HEK293T (cell line): Measurements from ENCODE around the gene SEC14L1.
"Not testable (repeated sequence)": the region's sequence is repeated elsewhere in the genome, so short reads cannot be mapped to it uniquely, and the experiment has no call there.

Experiments used
- CTCF ChIA-PET: fragments of 350-600 bp; formaldehyde crosslinking; extraction: SDS; loops from one replicate; lab custom pipeline; 2021; ENCODE audit warnings: antibody characterized with exemption, inconsistent platforms; lab: Yijun Ruan, JAX
- POLR2A ChIA-PET: fragments of 350-600 bp; formaldehyde crosslinking; extraction: SDS; loops from one replicate; lab custom pipeline; 2020; ENCODE audit warnings: antibody characterized with exemption, inconsistent platforms; lab: Yijun Ruan, JAX
- DNase-seq: peaks from one replicate; pipeline ENCODE4 v3.0.0; 2012; ENCODE audit warnings: mixed read lengths; ENCODE audit errors: extremely low spot score
- ARNT ChIP-seq: fragments of 450-650 bp; IDR thresholded peaks from 2 replicates; pipeline ENCODE4 v1.6.1; 2017; ENCODE audit warnings: mild to moderate bottlenecking
- BHLHE40 ChIP-seq: fragments of 450-650 bp; IDR thresholded peaks from 2 replicates; pipeline ENCODE4 v1.6.1; 2016; ENCODE audit warnings: mild to moderate bottlenecking, moderate library complexity, borderline replicate concordance
- CTBP1 ChIP-seq: fragments of 450-650 bp; IDR thresholded peaks from 2 replicates; pipeline ENCODE4 v1.6.1; 2016; ENCODE audit warnings: borderline replicate concordance
- ELF4 ChIP-seq: fragments of 450-650 bp; IDR thresholded peaks from 2 replicates; pipeline ENCODE4 v1.6.1; 2017; ENCODE audit warnings: antibody characterized with exemption
- FOXA1 ChIP-seq: fragments of 450-650 bp; IDR thresholded peaks from 2 replicates; pipeline ENCODE4 v1.6.1; 2016; ENCODE audit warnings: mild to moderate bottlenecking
- FOXK2 ChIP-seq: fragments of 450-650 bp; IDR thresholded peaks from 2 replicates; pipeline ENCODE4 v1.6.1; 2016; ENCODE audit warnings: mild to moderate bottlenecking
- FOXM1 ChIP-seq: fragments of 450-650 bp; IDR thresholded peaks from 2 replicates; pipeline ENCODE4 v1.6.1; 2017; ENCODE audit warnings: mild to moderate bottlenecking, borderline replicate concordance
- HDGF ChIP-seq: fragments of 450-650 bp; IDR thresholded peaks from 2 replicates; pipeline ENCODE4 v1.6.1; 2017; ENCODE audit warnings: antibody characterized with exemption, borderline replicate concordance
- L3MBTL2 ChIP-seq: fragments of 450-650 bp; conservative IDR thresholded peaks from 2 replicates; pipeline ENCODE4 v1.6.1; 2016; ENCODE audit warnings: mild to moderate bottlenecking
- LEF1 ChIP-seq: fragments of 450-650 bp; IDR thresholded peaks from 2 replicates; pipeline ENCODE4 v1.6.1; 2017; ENCODE audit warnings: mild to moderate bottlenecking, borderline replicate concordance
- NFRKB ChIP-seq: fragments of 450-650 bp; IDR thresholded peaks from 2 replicates; pipeline ENCODE4 v1.6.1; 2016; ENCODE audit warnings: mild to moderate bottlenecking, moderate library complexity
- SP1 ChIP-seq: fragments of 450-650 bp; IDR thresholded peaks from 2 replicates; pipeline ENCODE4 v1.6.1; 2017
- SUZ12 ChIP-seq: fragments of 450-650 bp; IDR thresholded peaks from 2 replicates; pipeline ENCODE4 v1.6.1; 2016; ENCODE audit warnings: mild to moderate bottlenecking
- TARDBP ChIP-seq: fragments of 450-650 bp; IDR thresholded peaks from 2 replicates; pipeline ENCODE4 v1.6.1; 2016
- ZNF384 ChIP-seq: fragments of 450-650 bp; IDR thresholded peaks from 2 replicates; pipeline ENCODE4 v1.6.1; 2016
- TF ChIP-seq, protein P1 (sequence below): fragments of 450-650 bp; IDR thresholded peaks from 2 replicates; pipeline ENCODE4 v1.6.1; 2016

The SEC14L1 gene

DNA sequence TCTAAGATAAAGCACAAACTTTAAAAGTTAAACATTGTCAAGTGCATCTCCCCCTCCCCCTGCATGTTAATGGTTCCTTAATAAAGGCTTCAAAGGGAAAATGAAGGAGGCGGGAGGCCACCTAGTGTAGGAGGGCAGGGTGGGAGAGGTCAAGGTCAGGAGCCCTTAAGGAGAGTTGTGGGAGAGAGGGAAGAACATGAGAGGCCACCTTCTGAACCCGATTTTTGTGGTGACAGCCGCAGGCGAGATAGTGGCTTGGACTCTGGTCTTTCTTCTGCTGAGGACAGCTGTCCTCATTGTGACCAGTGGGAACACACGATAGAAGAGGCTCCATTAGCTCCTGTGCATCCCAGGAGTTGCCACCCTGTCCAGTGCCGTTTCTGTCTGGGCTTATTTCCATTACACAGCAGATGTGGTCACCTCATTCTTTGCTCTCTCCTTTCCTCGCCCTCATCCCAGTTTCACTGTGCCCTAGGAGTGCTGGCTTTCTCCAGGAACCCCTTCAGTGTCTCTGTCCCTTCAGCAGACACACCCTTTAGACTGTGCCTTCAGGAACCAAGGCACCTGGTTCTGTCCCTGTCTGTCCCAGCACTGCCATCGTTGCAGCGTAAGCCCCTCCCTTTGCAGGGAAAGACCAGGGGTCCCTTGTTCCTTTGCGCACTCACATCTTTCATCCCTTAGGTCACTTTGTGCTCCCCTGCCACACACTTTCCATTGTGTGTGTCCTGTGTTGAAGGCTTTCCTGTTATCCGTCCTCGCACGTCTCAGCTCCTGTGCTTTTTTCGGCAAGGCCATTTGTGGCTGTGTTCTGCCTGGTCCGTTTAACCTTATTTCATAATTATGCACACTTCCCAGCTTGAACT lies 7.5 kb downstream of the SEC14L1 start:
- TF ChIP-seq TARDBP = no peak
- TF ChIP-seq BHLHE40 = no peak
- no peak for TF ChIP-seq L3MBTL2
- no peak for TF ChIP-seq CTBP1
- TF ChIP-seq SP1 = no peak
- TF ChIP-seq ARNT = no peak
- no peak for TF ChIP-seq LEF1
- TF ChIP-seq SUZ12 = no peak
- no peak for TF ChIP-seq HDGF
- TF ChIP-seq, protein P1, sequence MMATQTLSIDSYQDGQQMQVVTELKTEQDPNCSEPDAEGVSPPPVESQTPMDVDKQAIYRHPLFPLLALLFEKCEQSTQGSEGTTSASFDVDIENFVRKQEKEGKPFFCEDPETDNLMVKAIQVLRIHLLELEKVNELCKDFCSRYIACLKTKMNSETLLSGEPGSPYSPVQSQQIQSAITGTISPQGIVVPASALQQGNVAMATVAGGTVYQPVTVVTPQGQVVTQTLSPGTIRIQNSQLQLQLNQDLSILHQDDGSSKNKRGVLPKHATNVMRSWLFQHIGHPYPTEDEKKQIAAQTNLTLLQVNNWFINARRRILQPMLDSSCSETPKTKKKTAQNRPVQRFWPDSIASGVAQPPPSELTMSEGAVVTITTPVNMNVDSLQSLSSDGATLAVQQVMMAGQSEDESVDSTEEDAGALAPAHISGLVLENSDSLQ = no peak
- TF ChIP-seq FOXM1 = no peak
- no peak for TF ChIP-seq NFRKB
- no peak for TF ChIP-seq FOXK2
- TF ChIP-seq FOXA1 = no peak
- TF ChIP-seq ZNF384 = no peak
- no peak for TF ChIP-seq ELF4
- DNase-seq = no peak
- CTCF ChIA-PET = no interaction called here
- POLR2A ChIA-PET = interaction anchor here (1.0 kb wide), 1 partner anchor 8 kb away, joined by 4 read pairs; the partner anchor contains the start of gene SEC14L1

DNA sequence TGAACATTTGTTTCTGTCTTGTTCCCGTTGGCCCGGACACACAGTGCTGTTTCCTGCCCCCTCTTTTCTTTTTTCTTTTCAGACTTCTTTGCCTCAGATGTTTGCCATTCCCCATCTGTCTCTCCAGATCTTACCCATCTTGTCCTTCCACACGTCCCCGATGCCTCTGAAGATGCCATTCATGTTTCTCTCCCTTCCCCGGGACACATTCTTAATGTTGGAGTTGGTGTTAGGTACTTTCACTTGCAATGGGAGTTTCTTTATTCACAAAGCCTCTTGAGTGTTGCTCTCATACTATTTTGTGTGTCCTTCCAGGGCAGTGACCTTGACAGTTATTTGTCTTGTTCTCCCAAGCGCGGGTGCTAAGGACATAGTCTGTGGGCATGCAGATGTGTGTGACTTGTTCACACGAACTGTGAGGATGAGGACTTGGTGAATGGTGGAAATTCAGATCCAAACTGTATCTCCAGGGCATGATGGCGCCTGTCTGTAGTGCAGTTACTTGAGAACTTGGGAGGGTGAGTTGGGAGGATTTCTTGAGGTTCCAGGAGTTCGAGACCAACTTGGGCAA lies 8.3 kb downstream of the SEC14L1 start:
- POLR2A ChIA-PET = interaction anchor here (1.0 kb wide), 1 partner anchor 8 kb away, joined by 4 read pairs; the partner anchor contains the start of gene SEC14L1
- TF ChIP-seq ARNT (no peak), HDGF (no peak), FOXA1 (no peak), TARDBP (no peak), FOXM1 (no peak), FOXK2 (no peak), SP1 (no peak), L3MBTL2 (no peak)
- TF ChIP-seq, protein P1 = no peak
- CTCF ChIA-PET = no interaction called here
- DNase-seq = no peak

DNA sequence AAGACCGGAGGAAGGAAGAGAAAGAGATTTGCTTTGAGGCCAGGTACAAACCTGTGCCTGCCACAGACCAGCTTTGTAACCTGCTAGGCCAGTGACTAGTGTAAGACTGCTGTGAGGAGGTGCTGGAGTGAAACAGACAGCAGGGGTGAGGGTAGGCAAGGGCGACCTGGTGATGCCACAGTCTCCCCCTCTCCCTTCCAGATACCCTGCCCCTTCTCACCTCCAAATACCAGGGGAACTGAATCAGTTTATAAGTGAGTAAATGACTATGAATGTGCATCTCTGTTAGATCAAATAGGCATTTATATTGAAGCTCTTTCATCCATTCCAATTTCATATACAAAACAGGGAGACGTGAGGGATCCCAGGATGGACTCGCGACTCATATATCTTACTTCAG lies 9.4 kb downstream of the SEC14L1 start:
- no peak for TF ChIP-seq FOXA1
- TF ChIP-seq, protein P1 = no peak
- TF ChIP-seq HDGF = no peak
- TF ChIP-seq ELF4 = no peak
- no peak for TF ChIP-seq L3MBTL2
- no peak for TF ChIP-seq FOXK2
- no peak for TF ChIP-seq ARNT
- no peak for TF ChIP-seq FOXM1
- TF ChIP-seq CTBP1 = no peak
- no peak for TF ChIP-seq NFRKB
- no peak for TF ChIP-seq BHLHE40
- TF ChIP-seq SUZ12 = no peak
- no peak for TF ChIP-seq TARDBP
- no peak for TF ChIP-seq ZNF384
- TF ChIP-seq SP1 = no peak
- no peak for TF ChIP-seq LEF1
- no peak for DNase-seq
- ChIA-PET CTCF (no interaction called here), POLR2A (interaction anchor here (2.5 kb wide), 1 partner anchor 10 kb away, joined by 9 read pairs; the partner anchor contains the start of gene SEC14L1)

DNA sequence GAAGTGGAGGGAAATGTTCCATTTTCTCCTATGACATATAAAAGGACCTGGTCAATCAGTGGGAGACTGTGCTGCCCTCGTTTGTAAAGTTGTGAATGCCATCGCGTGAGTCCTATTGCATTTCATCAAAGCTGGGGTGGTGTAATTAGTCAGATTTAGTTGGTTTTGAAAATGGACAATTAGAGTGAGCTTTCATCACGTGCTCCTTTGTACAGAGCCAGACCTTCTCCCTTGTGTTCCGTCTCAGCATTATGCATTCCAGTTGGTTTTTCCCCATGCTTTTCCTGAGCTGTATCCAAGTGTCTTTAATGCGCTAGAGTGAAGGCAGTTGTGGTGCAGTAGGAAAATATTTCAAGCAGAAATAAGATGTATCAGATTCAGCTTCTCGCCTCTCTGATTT lies 10.4 kb downstream of the SEC14L1 start:
- CTCF ChIA-PET = no interaction called here
- DNase-seq = no peak
- POLR2A ChIA-PET = interaction anchor here (2.5 kb wide), 1 partner anchor 11 kb away, joined by 9 read pairs; the partner anchor contains the start of gene SEC14L1
- TF ChIP-seq FOXM1 (no peak), TARDBP (no peak), SP1 (no peak), FOXK2 (no peak), ZNF384 (no peak), FOXA1 (no peak), NFRKB (no peak), L3MBTL2 (no peak), SUZ12 (no peak), ARNT (no peak), HDGF (no peak)

DNA sequence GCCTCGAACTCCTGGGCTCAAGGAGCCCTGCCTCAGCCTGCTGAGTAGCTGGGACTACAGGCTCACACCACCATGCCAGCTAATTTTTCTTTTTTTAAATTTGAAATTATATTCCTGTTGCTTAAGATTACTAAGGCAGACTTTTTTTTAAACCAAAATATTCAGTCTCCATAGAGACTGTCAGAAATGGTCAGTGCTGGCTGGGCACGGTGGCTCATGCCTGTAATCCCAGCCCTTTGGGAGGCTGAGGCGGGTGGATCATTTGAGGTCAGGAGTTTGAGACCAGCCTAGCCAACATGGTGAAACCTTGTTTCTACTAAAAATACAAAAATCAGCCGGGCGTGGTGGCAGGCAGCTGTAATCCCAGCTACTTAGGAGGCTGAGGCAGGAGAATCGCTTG lies 11.3 kb downstream of the SEC14L1 start:
- DNase-seq = not testable (repeated sequence)
- ChIA-PET POLR2A (interaction anchor here (2.5 kb wide), 1 partner anchor 12 kb away, joined by 9 read pairs; the partner anchor contains the start of gene SEC14L1), CTCF (interaction anchor here (0.6 kb wide), 1 partner anchor 9 kb away, joined by 3 read pairs; no protein-coding TSS in a partner anchor)
